ENCODE measurements around the gene SYNGR4.
A peak's percentile ranks its signal among the peaks of the same experiment; 100 is the strongest.
"Not testable (repeated sequence)": the region's sequence is repeated elsewhere in the genome, so short reads cannot be mapped to it uniquely, and the experiment has no call there.

Gene SYNGR4

DNA sequence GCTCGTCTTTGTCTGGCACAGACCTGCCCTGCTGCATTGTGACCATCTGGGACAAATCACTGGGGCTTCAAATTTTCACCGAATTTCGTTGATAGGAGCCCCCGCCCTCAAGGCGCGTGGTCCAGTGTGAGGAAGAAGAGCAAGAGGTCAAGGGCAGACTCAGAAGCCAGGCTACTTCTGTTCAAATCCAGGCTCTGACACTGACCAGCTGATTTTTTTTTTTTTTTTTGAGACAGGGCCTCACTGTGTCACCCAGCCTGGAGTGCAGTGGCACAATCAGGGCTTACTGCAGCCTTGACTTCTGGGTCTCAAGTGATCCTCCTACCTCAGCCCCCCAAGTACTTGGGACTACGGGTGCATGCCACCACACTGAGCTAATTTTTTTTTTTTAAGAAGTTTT, 7.2 kb downstream of the SYNGR4 start:
- DNase-seq (ENCODE audit: low read depth, low spot score): no peak

DNA sequence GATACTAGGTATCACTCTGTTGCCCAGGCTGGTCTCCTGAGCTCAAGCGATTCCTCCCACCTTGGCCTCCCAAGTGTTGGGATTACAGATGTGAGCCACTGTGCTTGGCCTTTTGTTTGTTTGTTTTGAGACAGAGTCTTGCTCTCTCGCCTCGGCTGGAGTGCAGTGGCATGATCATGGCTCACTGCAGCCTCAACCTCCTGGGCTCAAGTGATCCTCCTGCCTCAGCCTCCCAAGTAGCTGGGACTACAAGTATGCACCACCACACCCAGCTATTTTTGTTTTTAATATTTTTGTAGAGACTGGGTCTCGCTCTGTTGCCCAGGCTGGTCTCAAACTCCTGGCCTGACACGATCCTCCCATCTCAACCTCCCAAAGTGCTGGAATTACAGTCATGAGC, 7.6 kb downstream of the SYNGR4 start:
- not testable (repeated sequence) for DNase-seq (ENCODE audit: low read depth, low spot score)

DNA sequence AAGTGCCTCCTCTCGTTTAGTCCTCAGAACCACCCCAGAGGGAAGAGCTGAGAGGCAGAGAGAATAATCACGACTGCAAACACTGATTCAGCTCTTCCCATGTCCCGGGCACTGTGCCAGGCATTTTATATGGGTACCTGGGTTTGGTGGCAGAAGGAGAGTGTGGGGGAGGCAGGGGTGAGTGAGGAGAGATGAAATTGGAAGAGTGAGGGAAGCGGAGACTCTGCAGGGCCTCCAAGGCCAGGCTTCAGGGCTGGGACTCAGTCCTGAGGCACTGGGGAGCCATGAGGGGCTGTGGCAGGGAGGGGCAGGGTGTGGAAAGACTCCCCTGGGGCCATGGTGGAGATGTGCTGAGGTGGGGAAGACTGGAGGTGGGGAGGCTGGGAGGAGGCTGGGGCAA, 8.7 kb downstream of the SYNGR4 start:
- peak; percentile 59 for DNase-seq (ENCODE audit: low read depth, low spot score)

DNA sequence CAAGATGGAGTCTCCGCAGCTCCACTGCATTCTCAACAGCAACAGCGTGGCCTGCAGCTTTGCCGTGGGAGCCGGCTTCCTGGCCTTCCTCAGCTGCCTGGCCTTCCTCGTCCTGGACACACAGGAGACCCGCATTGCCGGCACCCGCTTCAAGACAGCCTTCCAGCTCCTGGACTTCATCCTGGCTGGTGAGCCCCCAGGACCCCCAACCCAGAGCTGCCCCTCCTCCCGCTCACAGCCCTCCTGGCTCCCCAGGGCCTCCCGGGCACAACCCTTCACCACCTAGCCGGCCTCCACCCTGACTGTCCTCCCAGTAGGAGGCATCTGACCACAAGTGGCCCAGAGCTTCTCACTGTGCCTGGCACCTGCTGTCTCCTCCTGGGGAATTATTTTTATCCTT, 9.4 kb downstream of the SYNGR4 start:
- no peak for DNase-seq (ENCODE audit: low read depth, low spot score)

DNA sequence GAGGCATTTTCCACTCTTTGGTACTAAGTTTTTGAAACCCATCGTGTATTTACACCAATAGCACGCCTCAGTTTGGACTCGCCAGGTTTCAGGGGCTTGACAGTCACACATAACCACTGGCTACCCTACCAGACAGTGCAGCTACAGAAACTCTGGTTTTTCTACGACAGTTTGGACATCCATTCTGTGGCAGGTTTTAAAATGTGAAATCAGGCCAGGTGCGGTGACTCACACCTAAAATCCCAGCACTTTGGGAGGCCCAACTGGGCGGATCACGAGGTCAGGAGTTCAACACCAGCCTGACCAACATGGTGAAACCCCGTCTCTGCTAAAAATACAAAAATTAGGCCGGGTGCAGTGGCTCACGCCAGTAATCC, 14.0 kb downstream of the SYNGR4 start:
- DNase-seq (ENCODE audit: low read depth, low spot score): no peak

DNA sequence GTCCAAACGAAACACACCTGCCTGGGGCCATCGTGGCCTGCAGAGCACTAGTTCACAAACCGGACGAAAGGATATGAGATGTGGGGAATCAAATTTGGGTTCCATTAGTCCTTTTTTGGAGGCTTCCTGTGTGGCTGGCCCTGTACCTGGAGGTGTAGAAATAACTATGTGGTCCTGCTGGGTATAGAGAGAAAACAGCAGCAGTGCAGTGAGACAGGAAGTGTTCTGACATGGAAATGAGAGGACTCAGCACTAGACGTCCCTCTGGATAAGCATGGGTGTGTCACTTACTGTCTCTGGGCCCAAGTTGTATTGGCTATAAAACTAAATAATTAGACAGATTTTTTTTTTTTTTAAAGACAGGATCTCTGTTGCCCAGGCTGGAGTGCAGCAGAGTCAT, 14.9 kb downstream of the SYNGR4 start:
- DNase-seq (ENCODE audit: low read depth, low spot score): no peak

DNA sequence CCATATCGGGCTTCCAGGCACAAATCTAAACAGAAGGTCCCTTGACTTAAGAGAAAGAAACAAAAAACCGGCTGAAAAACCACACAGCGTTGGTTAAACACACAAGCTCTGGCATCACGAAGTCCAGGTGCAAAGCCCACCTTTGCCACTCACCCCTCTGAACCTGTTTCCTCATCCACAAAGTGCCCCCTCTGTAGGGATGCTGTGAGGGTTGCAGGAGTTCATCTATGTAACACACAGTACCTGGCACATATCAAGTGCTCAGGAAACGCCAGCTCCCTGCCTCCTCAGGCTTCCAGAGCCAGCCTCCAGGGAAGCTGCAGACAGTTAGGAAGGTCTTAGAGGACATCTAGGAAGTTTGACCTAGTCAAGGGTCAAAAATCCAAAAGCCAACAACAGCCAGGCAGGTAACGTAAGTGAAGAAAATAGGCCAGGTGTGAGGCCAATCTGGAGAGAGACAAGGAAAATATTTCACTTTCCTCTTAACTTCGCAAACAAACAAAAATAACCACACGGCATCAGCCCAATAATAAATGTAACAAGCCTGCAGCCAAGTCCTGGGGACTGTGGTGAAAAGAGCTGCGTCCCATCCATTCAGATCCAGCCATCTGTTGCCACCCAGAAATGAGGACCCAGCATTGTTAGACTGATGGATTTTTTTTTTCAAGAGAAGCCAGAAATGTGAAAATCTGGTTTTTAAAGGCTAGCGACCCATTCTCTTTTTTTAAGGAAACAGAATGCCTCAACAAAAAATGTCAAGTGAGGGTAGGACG, 17.2 kb downstream of the SYNGR4 start:
- no peak for DNase-seq (ENCODE audit: low read depth, low spot score)

DNA sequence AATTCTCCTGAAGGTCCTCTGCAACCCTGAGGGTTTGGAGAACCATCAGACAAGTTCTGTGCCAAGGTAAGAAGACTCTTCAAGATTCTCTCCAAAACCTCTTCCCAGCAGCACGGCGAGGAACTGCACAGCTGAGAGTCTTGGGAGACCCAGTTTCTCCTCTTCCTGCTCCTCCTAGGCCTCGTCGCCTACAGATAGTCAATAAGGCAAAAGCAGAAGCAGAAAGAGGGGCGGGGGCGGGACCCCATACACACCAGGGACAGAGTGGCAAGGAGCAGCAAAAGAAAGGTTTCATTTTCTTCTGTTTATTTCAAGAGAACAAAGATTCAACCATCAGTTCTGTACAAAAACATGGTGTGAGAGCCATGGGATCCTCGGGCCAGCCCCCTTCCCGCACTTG, 18.1 kb downstream of the SYNGR4 start:
- no peak for DNase-seq (ENCODE audit: low read depth, low spot score)

DNA sequence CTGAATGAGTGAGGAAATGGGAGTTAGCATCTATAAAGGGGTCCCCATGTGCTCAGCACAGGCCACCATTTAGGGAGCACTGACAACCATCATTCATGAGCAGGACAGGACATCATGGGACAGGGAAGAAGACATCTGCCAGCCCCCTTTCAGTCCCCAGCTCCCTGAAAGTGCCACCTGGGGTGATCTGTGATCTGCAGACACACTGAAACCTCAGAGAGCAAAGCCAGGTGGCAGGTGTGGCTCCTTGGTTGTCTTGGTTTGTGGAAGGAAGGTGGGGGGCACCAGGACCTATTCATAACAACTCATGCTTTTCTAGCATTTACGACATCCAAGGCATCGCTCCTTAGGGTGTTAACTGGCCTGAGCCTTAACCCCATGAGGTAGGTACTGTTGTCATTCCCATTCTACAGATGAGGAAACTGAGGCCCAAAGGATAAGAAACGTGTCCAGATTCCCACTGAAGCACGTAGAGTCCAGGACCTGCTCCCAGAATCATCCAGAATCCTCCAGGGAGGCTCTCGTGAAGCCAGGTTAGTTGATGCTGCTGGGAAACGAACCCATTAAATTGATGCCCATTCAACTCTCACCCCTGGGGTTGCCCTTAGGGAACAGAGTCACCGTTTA, 21.4 kb downstream of the SYNGR4 start:
- no peak for DNase-seq (ENCODE audit: low read depth, low spot score)

DNA sequence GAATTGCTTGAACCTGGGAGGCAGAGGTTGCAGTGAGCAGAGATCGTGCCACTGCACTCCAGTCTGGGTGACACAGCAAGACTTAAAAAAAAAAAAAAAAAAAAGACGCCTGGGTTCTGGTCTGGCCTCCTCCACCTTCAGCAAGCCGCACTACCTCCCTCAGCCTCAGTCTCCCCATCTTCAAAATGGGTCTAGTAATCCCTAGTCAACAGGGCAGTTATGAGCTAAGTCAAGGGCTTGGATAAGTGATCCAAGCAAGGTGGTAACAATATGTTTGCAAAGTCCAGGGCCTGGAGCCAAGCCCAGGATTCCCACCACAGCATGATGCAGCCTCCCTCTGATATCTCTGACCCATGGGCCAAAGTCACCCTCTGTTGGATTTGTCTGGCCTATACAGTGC, 22.8 kb downstream of the SYNGR4 start:
- no peak for DNase-seq (ENCODE audit: low read depth, low spot score)

DNA sequence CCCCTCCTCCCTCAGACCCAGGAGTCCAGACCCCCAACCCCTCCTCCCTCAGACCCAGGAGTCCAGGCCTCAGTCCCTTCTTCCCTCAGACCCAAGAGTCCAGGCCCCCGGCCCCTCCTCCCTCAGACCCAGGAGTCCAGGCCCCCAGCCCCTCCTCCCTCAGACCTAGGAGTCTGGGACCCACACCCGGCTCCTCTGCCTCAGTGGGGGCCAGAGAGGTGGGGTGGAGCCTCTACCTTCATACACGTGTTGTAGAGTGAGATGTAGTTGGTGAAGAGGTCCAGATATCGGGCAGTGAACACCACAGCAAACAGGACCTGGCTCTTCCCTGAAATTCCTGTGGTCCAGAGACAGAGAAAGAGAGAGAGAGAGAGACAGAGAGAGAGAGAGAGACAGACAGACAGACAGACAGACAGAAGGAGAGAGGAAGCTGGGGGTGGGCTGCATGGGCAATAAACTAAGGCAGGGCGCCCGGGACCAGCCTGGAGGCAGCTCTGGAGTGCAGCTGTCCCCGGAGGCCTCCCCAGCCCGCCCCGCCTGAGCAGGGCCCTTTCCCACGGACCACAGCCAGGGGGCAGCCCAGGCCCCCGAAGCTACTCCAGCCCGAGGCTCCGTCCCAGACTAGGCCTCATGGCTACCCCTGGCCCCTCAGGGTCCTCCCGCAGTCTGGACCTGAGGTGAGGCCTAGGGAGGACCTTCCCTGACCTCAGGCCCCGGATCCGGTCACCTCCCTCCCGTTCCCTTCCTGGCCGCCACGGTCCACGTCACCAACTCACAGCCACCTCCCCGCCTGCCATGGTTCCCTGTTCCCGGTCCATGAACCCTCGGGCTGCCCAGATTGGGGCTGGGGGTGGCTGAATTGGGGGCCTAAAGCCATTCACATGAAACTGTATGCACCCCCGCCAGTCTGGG, 26.3 kb downstream of the SYNGR4 start:
- DNase-seq (ENCODE audit: low read depth, low spot score): peak; percentile 89

DNA sequence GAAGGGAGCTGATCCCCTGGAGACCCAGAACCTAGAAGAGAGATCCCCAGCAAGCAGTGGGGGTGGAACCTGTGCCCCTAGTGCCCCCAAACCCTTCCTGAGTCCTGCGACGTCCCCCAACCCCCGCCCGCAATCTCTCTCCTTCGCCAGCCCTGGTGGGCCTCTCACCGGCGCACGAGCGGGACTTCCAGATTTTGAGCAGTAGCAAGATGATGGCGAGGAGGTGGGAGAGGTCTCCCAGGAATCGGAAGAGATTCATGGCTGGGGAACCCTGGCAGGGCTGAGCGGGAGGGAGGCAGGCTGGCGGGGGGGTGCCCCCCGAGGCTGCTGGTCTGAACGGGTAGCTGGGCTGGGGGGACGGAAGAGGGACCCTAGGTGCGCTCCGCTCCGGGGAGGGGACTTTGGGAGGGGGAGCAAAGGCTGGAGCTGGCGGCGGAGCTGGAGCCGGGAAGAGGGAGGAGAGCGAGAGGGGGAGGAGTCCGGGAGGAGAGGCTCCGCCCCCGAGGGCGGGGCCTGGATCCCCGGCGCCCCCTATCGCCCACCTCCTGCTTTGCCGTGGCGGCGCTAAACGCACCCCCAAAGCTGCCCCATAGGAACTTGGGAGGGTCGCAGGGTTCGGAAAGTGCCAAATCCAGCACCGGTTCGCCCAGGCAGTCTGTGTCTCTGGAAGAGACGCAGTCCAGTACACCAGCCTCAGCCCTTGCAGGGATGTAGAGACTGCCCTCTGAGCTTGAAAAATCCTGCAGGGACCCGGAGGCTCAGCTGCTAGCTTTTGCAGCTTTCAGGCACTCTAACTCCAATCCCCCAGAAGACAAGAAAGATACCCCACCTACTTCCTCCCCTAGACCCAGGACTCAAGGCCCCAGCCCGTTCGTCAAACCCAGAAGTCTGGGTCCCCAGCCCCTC, 27.2 kb downstream of the SYNGR4 start, which contains the start of gene KDELR1:
KDELR1 (minus strand) TSS at position 452 of the 906 bp plus-strand sequence; CDS start at position 259, 193 bp downstream.
- peak; percentile 90 for DNase-seq (ENCODE audit: low read depth, low spot score)

DNA sequence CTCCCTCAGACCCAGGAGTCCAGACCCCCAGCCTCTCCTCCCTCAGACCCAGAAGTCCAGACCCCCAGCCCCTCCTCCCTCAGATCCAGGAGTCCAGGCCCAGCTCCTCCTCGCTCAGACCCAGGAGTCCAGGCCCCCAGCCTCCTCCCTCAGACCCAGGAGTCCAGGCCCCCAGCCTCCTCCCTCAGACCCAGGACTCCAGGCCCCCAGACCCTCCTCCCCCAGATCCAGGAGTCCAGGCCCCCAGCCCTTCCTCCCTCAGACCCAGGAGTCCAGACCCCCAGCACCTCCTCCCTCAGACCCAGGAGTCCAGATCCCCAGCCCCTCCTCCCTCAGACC, 27.8 kb downstream of the SYNGR4 start:
- not testable (repeated sequence) for DNase-seq (ENCODE audit: low read depth, low spot score)

DNA sequence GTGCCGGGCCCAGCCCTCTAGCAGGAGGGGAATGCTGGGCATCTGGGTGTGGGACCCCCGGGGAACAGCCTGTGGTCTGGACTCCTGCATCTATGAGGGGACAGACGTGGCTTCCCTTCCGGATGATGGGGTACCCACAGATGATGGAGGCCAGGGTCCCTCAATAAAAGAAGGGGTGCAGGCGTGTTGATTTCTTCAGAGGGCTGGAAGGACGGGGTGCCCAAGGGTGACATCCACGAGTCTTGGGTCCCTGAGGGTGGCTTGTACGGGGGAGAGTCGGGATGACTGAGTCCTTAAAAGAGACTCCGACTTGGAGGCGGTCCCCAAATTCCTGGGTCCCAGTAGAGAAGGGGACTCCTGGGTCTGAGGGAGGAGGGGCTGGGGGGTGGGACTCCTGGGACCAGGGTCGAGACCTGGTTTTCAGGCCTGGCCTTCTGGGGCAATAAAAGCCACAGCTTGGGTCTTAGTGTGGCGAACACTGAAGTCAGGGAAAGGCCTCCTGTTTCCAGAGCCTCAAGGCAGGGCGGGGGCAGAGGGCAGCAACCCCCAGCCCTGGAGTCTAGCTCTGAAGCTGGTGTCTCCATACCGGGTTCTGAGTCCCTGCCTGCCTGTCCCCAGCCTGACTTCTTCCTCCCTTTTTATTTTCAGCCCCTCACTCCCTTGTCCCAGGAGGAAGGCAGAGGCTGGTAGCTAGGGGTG, 28.8 kb downstream of the SYNGR4 start:
- no peak for DNase-seq (ENCODE audit: low read depth, low spot score)

DNA sequence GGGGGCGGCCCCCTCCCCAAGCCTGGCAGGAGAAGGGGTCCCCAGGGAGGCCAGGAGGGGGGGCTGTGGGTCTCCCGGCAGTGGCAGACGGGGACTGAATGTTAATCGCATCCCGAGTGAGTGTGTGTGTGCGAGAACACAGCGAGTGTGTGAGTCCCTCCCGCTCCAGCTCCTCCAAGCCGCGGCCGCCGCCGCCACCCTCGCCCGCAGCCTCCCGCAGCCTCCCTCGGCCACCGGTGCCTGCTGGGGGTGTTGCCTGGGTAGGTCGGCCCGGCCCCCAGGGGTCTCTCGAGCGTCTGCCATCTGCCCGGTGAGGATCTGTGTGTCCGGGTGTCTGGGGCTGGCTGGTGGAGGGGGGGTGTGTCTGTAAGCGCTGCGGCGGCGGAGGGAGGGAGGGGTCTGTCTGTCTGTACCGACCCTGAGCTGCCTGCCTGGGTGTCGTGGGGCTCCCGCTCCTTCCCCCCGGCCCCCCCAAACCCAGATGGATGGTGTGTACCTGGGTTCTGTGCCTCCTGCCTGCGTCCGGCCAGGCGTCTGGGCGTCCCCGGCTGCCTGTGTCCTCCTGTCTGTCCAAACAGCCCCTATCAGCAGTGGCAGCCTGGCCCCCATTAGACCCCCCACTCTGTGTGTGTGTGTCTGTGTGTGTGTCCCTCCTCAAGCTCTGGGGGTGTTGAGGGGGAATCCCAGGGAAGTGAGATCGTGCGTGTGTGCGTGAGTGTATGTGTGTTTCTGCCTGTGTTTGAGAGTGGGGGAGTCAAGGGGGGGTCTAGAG, 29.6 kb downstream of the SYNGR4 start, which contains the start of gene GRIN2D:
GRIN2D (plus strand) TSS at position 110 of the 772 bp plus-strand sequence. CDS start 4,725 bp downstream, outside the sequence.
- peak; percentile 71 for DNase-seq (ENCODE audit: low read depth, low spot score)

DNA sequence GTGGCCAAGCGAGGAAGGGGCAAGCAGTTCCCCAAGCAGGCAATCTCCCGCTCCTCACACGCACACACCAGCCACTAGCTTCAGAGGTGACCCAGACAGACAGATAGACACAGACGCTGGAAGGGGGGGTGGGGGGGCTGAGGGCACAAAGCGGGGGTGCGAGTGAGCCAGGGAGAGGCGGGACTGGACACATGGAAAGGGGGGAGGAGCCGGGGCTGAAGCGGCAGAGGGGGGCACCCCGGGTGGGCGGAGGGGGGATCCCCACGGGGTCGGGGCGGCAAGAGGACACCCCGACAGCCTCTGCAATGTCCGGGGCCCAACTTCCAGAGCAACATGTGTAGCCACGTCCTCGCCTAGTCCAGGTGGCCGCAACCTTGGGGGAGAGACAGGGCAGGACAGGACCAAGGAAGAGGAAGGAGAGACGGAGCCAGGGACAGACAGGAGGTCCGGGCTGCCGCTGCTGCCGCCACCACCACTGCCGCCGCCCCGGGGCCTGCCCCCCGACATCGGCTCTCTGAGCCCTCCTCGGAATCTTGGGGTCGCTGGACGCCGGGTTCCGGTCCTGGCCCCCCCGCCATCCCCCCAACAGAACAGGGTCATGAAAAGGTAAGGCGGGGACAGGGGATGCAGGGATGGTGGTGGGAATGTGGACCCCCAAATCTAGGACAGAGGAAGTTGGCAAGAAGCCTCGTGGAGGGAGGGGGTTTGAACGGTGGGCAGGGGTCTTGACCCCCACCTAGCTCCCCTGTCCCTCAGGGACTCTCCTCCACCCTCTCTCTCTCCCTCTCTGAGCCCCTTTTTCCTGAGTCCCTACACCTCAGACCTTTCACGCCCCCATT, 30.4 kb downstream of the SYNGR4 start:
- DNase-seq (ENCODE audit: low read depth, low spot score): no peak

DNA sequence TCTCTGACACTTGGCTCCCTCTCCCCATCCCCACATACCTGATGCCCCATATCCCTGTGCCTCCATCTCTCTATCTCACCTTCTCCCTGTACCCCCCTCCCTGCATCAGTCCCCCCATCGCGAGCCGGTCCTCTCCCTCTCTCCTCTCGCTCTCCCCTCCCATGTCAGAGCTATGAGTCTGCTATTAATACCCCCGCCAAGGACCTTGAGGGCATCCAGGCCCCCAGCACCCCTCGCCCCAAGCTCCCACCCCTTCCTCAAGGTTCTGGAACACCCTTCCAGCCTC, 30.9 kb downstream of the SYNGR4 start:
- DNase-seq (ENCODE audit: low read depth, low spot score): no peak

DNA sequence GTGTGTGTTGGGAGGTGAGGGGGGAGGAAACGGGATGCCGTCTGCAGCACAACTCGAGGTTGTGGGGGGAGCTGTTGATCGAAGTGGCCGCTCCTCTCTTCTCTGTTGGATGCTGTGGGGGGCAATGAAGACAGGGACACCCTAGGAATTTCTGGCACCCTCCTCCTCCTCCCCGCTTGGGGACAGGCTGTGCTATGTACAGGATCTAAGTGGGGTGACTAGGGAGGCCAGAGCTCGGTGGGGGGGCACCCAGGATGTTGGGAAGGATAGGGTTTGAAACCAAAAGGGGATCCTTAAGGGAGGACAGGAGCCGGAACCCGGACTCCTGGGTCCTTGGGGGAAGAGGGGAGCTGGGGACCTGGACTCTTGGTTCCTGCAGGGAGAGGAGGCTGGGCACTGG, 31.3 kb downstream of the SYNGR4 start:
- no peak for DNase-seq (ENCODE audit: low read depth, low spot score)

Data from astrocyte of the hippocampus (primary cell).